ENCODE data around the gene PAXX. TPM values are rescaled to one million over a fixed set of nuclear protein-coding genes. Genes with fewer than 3 reads are reported as not detected.
"Not testable (repeated sequence)": the region's sequence is repeated elsewhere in the genome, so short reads cannot be mapped to it uniquely, and the experiment has no call there.

PAXX gene
- total RNA-seq, 1 experiment from 2014 or later: 44.1 TPM

GRCh38 chr9:137032858-137033257 lies 40.6 kb downstream of the PAXX start:
- ChIA-PET CTCF (interaction anchor here (0.5 to 1.6 kb wide), 2 partner anchors 85 to 270 kb away, joined by 4 to 6 read pairs; no protein-coding TSS in a partner anchor), POLR2A (no interaction called here)
- Mint-ChIP-seq H3K9me3 (no peaks in the 10 kb centered on the region), H3K4me1 (no peaks in the 10 kb centered on the region), H3K27ac (no peak overlapping the region), H3K36me3 (no peaks in the 10 kb centered on the region), H3K4me3 (no peak overlapping the region), H3K27me3 (ENCODE audit: low read depth) (peaks cover 12% of the 10 kb centered on the region)
- TF ChIP-seq, protein P1, sequence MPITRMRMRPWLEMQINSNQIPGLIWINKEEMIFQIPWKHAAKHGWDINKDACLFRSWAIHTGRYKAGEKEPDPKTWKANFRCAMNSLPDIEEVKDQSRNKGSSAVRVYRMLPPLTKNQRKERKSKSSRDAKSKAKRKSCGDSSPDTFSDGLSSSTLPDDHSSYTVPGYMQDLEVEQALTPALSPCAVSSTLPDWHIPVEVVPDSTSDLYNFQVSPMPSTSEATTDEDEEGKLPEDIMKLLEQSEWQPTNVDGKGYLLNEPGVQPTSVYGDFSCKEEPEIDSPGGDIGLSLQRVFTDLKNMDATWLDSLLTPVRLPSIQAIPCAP (CRISPR knock-in tag; IDR thresholded peaks at IDR 0.05): no peak
- TF ChIP-seq HMGA2 (CRISPR knock-in tag; IDR thresholded peaks at IDR 0.05): no peak
- TF ChIP-seq ATF3 (CRISPR knock-in tag; conservative IDR thresholded peaks at IDR 0.05): no peak
- TF ChIP-seq PRRX2 (CRISPR knock-in tag; IDR thresholded peaks at IDR 0.05): no peak
- TF ChIP-seq ZBTB21 (CRISPR knock-in tag; IDR thresholded peaks at IDR 0.05; ENCODE audit: borderline replicate concordance): no peak
- TF ChIP-seq CREM (CRISPR knock-in tag; IDR thresholded peaks at IDR 0.05): no peak
- no peak for TF ChIP-seq ZNF317 (CRISPR knock-in tag; IDR thresholded peaks at IDR 0.05; ENCODE audit: borderline replicate concordance, low read depth)
- no peak for TF ChIP-seq OVOL2 (CRISPR knock-in tag; IDR thresholded peaks at IDR 0.05; ENCODE audit: borderline replicate concordance)
- TF ChIP-seq SMAD3 (CRISPR knock-in tag; IDR thresholded peaks at IDR 0.05; ENCODE audit: borderline replicate concordance): no peak
- TF ChIP-seq, protein P2, sequence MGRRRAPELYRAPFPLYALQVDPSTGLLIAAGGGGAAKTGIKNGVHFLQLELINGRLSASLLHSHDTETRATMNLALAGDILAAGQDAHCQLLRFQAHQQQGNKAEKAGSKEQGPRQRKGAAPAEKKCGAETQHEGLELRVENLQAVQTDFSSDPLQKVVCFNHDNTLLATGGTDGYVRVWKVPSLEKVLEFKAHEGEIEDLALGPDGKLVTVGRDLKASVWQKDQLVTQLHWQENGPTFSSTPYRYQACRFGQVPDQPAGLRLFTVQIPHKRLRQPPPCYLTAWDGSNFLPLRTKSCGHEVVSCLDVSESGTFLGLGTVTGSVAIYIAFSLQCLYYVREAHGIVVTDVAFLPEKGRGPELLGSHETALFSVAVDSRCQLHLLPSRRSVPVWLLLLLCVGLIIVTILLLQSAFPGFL (CRISPR knock-in tag; IDR thresholded peaks at IDR 0.05; ENCODE audit: borderline replicate concordance): no peak
- no peak for TF ChIP-seq ZNF425 (CRISPR knock-in tag; conservative IDR thresholded peaks at IDR 0.05)
- TF ChIP-seq USF1 (CRISPR knock-in tag; IDR thresholded peaks at IDR 0.05): no peak
- no peak for TF ChIP-seq PRDM15 (CRISPR knock-in tag; IDR thresholded peaks at IDR 0.05)
- TF ChIP-seq ZNF121 (CRISPR knock-in tag; IDR thresholded peaks at IDR 0.05): no peak
- TF ChIP-seq, protein P3, sequence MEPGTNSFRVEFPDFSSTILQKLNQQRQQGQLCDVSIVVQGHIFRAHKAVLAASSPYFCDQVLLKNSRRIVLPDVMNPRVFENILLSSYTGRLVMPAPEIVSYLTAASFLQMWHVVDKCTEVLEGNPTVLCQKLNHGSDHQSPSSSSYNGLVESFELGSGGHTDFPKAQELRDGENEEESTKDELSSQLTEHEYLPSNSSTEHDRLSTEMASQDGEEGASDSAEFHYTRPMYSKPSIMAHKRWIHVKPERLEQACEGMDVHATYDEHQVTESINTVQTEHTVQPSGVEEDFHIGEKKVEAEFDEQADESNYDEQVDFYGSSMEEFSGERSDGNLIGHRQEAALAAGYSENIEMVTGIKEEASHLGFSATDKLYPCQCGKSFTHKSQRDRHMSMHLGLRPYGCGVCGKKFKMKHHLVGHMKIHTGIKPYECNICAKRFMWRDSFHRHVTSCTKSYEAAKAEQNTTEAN (CRISPR knock-in tag; IDR thresholded peaks at IDR 0.05): no peak
- TF ChIP-seq FOXK1 (CRISPR knock-in tag; IDR thresholded peaks at IDR 0.05): no peak
- DNase-seq (ENCODE audit: low spot score) (no peak), ATAC-seq (no peak)

- H3K4me3 Mint-ChIP-seq; H3K4me1 Mint-ChIP-seq; H3K27ac Mint-ChIP-seq; H3K36me3 Mint-ChIP-seq; POLR2A ChIA-PET; H3K9me3 Mint-ChIP-seq; DNase-seq (ENCODE audit: low spot score); ATAC-seq: not testable (repeated sequence)
- H3K27me3 Mint-ChIP-seq (ENCODE audit: low read depth): peaks cover 12% of the 10 kb centered on the region
- CTCF ChIA-PET: interaction anchor here (2.3 to 4.9 kb wide), 7 partner anchors 11 to 143 kb away, joined by 8 to 151 read pairs (median 63); partner anchors contain the start of genes C8G, FBXW5, NPDC1 and PTGDS
These were observed 41.3 kb downstream of the PAXX start for GRCh38 chr9:137033481-137033880.

All from WTC11 (cell line).